Activated naive CD8-positive, alpha-beta T cell treated with anti-CD3 and anti-CD28 coated beads, Interleukin-2, amount 50 U/mL, for 24 hours (primary cell): ENCODE results near the gene EXOC2.
"Not testable (repeated sequence)": the region's sequence is repeated elsewhere in the genome, so short reads cannot be mapped to it uniquely, and the experiment has no call there.

ENCODE experiments used
- ATAC-seq: fragments of 150-1000 bp; cut with Tn5 transposase; one replicate; pipeline ENCODE4 v1.10.0; 2021
- DNase-seq: peaks from one replicate; pipeline ENCODE4 v3.0.0; 2021
- H3K27ac Mint-ChIP-seq: one replicate; pipeline ENCODE4 v1.8.0; 2021; ENCODE audit warnings: mild to moderate bottlenecking, mixed read lengths
- H3K27me3 Mint-ChIP-seq: one replicate; pipeline ENCODE4 v1.8.0; 2021; ENCODE audit warnings: mixed read lengths
- H3K36me3 Mint-ChIP-seq: one replicate; pipeline ENCODE4 v1.8.0; 2021; ENCODE audit warnings: low read depth, mixed read lengths
- H3K4me1 Mint-ChIP-seq: one replicate; pipeline ENCODE4 v1.8.0; 2021; ENCODE audit warnings: mixed read lengths
- H3K4me3 Mint-ChIP-seq: one replicate; pipeline ENCODE4 v1.8.0; 2021; ENCODE audit warnings: mild to moderate bottlenecking, moderate library complexity, mixed read lengths
- H3K9me3 Mint-ChIP-seq: one replicate; pipeline ENCODE4 v1.8.0; 2021; ENCODE audit warnings: mixed read lengths

Gene EXOC2

GRCh38 chr6:572596-573265 lies 120.2 kb downstream of the EXOC2 start:
- no peak for ATAC-seq
- Mint-ChIP-seq H3K4me1 (peaks cover 10% of the 10 kb centered on the region), H3K36me3 (peaks cover 24% of the 10 kb centered on the region)

GRCh38 chr6:571892-572291 lies 121.0 kb downstream of the EXOC2 start:
- H3K36me3 Mint-ChIP-seq = peaks cover 26% of the 10 kb centered on the region
- H3K27me3 Mint-ChIP-seq = no peaks in the 10 kb centered on the region
- ATAC-seq (no peak), DNase-seq (no peak)
- H3K27ac Mint-ChIP-seq = no peak overlapping the region
- peaks cover 6% of the 10 kb centered on the region for H3K9me3 Mint-ChIP-seq
- peaks cover 8% of the 10 kb centered on the region for H3K4me1 Mint-ChIP-seq
- no peak overlapping the region for H3K4me3 Mint-ChIP-seq

More at GRCh38 chr6:572596-573265, 120.2 kb downstream of the EXOC2 start:
- H3K4me3 Mint-ChIP-seq = no peak overlapping the region
- H3K27me3 Mint-ChIP-seq = no peaks in the 10 kb centered on the region
- DNase-seq = no peak
- no peak overlapping the region for H3K27ac Mint-ChIP-seq
- peaks cover 6% of the 10 kb centered on the region for H3K9me3 Mint-ChIP-seq

GRCh38 chr6:570825-571224 lies 122.1 kb downstream of the EXOC2 start:
- H3K27ac Mint-ChIP-seq = no peak overlapping the region
- peaks cover 5% of the 10 kb centered on the region for H3K9me3 Mint-ChIP-seq
- H3K27me3 Mint-ChIP-seq = no peaks in the 10 kb centered on the region
- peaks cover 8% of the 10 kb centered on the region for H3K4me1 Mint-ChIP-seq
- DNase-seq (no peak), ATAC-seq (no peak)
- H3K4me3 Mint-ChIP-seq = no peak overlapping the region
- H3K36me3 Mint-ChIP-seq = peaks cover 22% of the 10 kb centered on the region

GRCh38 chr6:568954-569523 lies 123.9 kb downstream of the EXOC2 start:
- Mint-ChIP-seq H3K4me1 (peaks cover 8% of the 10 kb centered on the region), H3K9me3 (no peaks in the 10 kb centered on the region), H3K27ac (no peak overlapping the region), H3K27me3 (no peaks in the 10 kb centered on the region), H3K4me3 (no peak overlapping the region), H3K36me3 (peaks cover 13% of the 10 kb centered on the region)
- DNase-seq (no peak), ATAC-seq (no peak)

- Mint-ChIP-seq H3K27ac (no peak overlapping the region), H3K27me3 (no peaks in the 10 kb centered on the region), H3K4me1 (peaks cover 8% of the 10 kb centered on the region), H3K4me3 (no peak overlapping the region), H3K36me3 (peaks cover 13% of the 10 kb centered on the region), H3K9me3 (no peaks in the 10 kb centered on the region)
- DNase-seq (no peak), ATAC-seq (no peak)
Measured at GRCh38 chr6:568085-568484, 124.9 kb downstream of the EXOC2 start.

- H3K9me3 Mint-ChIP-seq = no peaks in the 10 kb centered on the region
- peaks cover 31% of the 10 kb centered on the region for H3K36me3 Mint-ChIP-seq
- no peak overlapping the region for H3K27ac Mint-ChIP-seq
- peaks cover 32% of the 10 kb centered on the region for H3K4me1 Mint-ChIP-seq
- DNase-seq (no peak), ATAC-seq (no peak)
- H3K4me3 Mint-ChIP-seq = no peak overlapping the region
- H3K27me3 Mint-ChIP-seq = no peaks in the 10 kb centered on the region
Measured at GRCh38 chr6:563863-564262, 129.1 kb downstream of the EXOC2 start.

- Mint-ChIP-seq H3K27me3 (no peaks in the 10 kb centered on the region), H3K27ac (peak overlapping the region; percentile 71), H3K9me3 (no peaks in the 10 kb centered on the region), H3K4me1 (peaks cover 44% of the 10 kb centered on the region), H3K4me3 (no peak overlapping the region), H3K36me3 (peaks cover 37% of the 10 kb centered on the region)
- ATAC-seq (no peak), DNase-seq (no peak)
Measured at GRCh38 chr6:562052-562676, 130.8 kb downstream of the EXOC2 start.

GRCh38 chr6:561335-561734 lies 131.6 kb downstream of the EXOC2 start:
- Mint-ChIP-seq H3K27ac (peak overlapping the region; percentile 71), H3K4me1 (peaks cover 51% of the 10 kb centered on the region), H3K36me3 (peaks cover 40% of the 10 kb centered on the region)
- not testable (repeated sequence) for H3K4me3 Mint-ChIP-seq, DNase-seq, H3K9me3 Mint-ChIP-seq, H3K27me3 Mint-ChIP-seq
- ATAC-seq = peak; percentile 63

GRCh38 chr6:558959-559358 lies 134.0 kb downstream of the EXOC2 start:
- Mint-ChIP-seq H3K27me3 (no peaks in the 10 kb centered on the region), H3K4me3 (peak overlapping the region; percentile 15), H3K9me3 (no peaks in the 10 kb centered on the region), H3K36me3 (peaks cover 46% of the 10 kb centered on the region), H3K27ac (peak overlapping the region; percentile 77), H3K4me1 (peaks cover 51% of the 10 kb centered on the region)
- DNase-seq (no peak), ATAC-seq (peak; percentile 60)

- no peak for DNase-seq
- no peak overlapping the region for H3K4me3 Mint-ChIP-seq
- peaks cover 51% of the 10 kb centered on the region for H3K4me1 Mint-ChIP-seq
- peak overlapping the region; percentile 81 for H3K27ac Mint-ChIP-seq
- no peaks in the 10 kb centered on the region for H3K27me3 Mint-ChIP-seq
- peaks cover 45% of the 10 kb centered on the region for H3K36me3 Mint-ChIP-seq
- no peak for ATAC-seq
- no peaks in the 10 kb centered on the region for H3K9me3 Mint-ChIP-seq
Measured at GRCh38 chr6:558089-558488, 134.8 kb downstream of the EXOC2 start.

GRCh38 chr6:551829-552350 lies 141.0 kb downstream of the EXOC2 start:
- no peak overlapping the region for H3K4me3 Mint-ChIP-seq
- H3K27ac Mint-ChIP-seq = peak overlapping the region; percentile 29
- ATAC-seq (no peak), DNase-seq (no peak)
- peaks cover 19% of the 10 kb centered on the region for H3K36me3 Mint-ChIP-seq
- peaks cover 51% of the 10 kb centered on the region for H3K4me1 Mint-ChIP-seq
- no peaks in the 10 kb centered on the region for H3K27me3 Mint-ChIP-seq
- H3K9me3 Mint-ChIP-seq = no peaks in the 10 kb centered on the region

- no peak overlapping the region for H3K4me3 Mint-ChIP-seq
- peaks cover 52% of the 10 kb centered on the region for H3K4me1 Mint-ChIP-seq
- H3K27me3 Mint-ChIP-seq = no peaks in the 10 kb centered on the region
- H3K9me3 Mint-ChIP-seq = no peaks in the 10 kb centered on the region
- H3K36me3 Mint-ChIP-seq = peaks cover 21% of the 10 kb centered on the region
- peak; percentile 85 for ATAC-seq
- H3K27ac Mint-ChIP-seq = peak overlapping the region; percentile 67
- DNase-seq = peak; percentile 53
Measured at GRCh38 chr6:551405-551804, 141.5 kb downstream of the EXOC2 start.

GRCh38 chr6:549906-550305 lies 143.0 kb downstream of the EXOC2 start:
- no peaks in the 10 kb centered on the region for H3K27me3 Mint-ChIP-seq
- peaks cover 54% of the 10 kb centered on the region for H3K4me1 Mint-ChIP-seq
- no peaks in the 10 kb centered on the region for H3K9me3 Mint-ChIP-seq
- H3K36me3 Mint-ChIP-seq = peaks cover 22% of the 10 kb centered on the region
- peak overlapping the region; percentile 67 for H3K27ac Mint-ChIP-seq
- H3K4me3 Mint-ChIP-seq = no peak overlapping the region
- DNase-seq (no peak), ATAC-seq (no peak)

GRCh38 chr6:548517-548916 lies 144.4 kb downstream of the EXOC2 start:
- Mint-ChIP-seq H3K9me3 (no peaks in the 10 kb centered on the region), H3K36me3 (peaks cover 27% of the 10 kb centered on the region), H3K27me3 (no peaks in the 10 kb centered on the region), H3K27ac (peak overlapping the region; percentile 89), H3K4me1 (peaks cover 59% of the 10 kb centered on the region), H3K4me3 (peak overlapping the region; percentile 60)
- ATAC-seq (peak; percentile 69), DNase-seq (peak; percentile 27)

GRCh38 chr6:548091-548490 lies 144.8 kb downstream of the EXOC2 start:
- Mint-ChIP-seq H3K4me1 (peaks cover 61% of the 10 kb centered on the region), H3K4me3 (peak overlapping the region; percentile 60), H3K27me3 (no peaks in the 10 kb centered on the region), H3K36me3 (peaks cover 30% of the 10 kb centered on the region), H3K9me3 (peaks cover 3% of the 10 kb centered on the region), H3K27ac (peak overlapping the region; percentile 89)
- peak; percentile 47 for ATAC-seq
- DNase-seq = no peak
